Smooth muscle cell of bladder (primary cell): ENCODE data around the gene ISCA1. TPM values are rescaled to one million over a fixed set of nuclear protein-coding genes. Genes with fewer than 3 reads are reported as not detected.

ENCODE experiments used
- total RNA-seq: library from RNA; depleted of rRNA; stranded (reverse); fragments of >200 nt; gene quantifications from 2 replicates; pipeline ENCODE4 v1.2.3, GENCODE V29; 2014

Gene ISCA1
- total RNA-seq: 17.6 and 25.2 TPM in 2 replicates

DNA sequence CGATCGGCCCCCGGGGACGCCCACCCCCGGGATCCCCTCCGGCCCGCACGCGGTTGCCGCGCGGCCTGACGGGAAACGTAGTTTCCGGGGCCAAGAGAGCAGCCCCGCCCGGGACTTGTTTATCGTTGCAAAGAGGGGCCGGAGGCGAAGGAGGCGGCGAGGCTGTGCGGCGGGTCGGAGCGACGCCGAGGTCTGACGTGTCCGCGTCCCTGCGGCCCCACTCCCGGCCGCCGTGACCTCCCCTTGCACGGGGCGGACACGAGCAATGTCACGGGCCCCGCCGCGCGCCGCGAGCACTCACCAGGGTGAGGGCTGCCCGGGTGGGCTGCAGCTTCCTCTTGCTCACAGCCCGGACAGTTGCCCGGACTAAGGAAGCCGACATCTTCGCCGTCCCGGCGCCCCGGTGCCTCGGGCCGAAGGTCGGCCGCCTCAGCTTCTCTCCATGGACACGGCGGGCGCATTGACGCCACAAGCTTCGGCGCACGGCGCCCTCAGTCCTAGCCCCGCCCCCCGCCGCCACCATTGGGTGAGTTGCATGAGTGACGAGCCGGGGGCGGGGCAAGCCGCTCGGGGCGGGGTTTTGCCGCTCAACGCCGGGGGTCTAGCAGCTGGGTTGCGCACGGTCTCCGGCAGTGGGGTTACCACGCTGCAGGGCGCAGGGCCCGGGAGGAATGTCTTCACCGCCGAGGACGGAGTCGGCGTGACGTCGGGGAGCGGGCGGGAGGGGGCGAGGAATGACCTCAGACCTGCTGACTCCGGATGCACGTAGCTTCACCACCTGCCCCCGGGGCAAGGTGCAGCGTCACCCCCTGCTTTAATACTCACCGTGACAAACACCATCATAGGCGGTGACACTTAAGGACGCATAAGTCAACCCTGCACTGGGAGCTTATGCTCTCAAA lies at the start of gene ISCA1:
Gene ISCA1 (minus strand): TSS at position 462 of the 902 bp plus-strand sequence. CDS start 80 bp downstream, at position 382.

GRCh38 chr9:86259557-86259956 lies 22.8 kb downstream of the ISCA1 start, which contains the start of gene C9orf153:
Gene C9orf153, minus strand, starts transcription at chr9:86259657. Its CDS starts 30,054 bp downstream, at chr9:86229603.

Other genes with a start within 250 kb of the ISCA1 start
- gene GOLM1, start 183.0 kb downstream of the ISCA1 start, total RNA-seq: 56.9 and 81.4 TPM in 2 replicates
- gene C9orf153, start 22.9 kb downstream of the ISCA1 start, total RNA-seq: 0.18 and 0.43 TPM in 2 replicates
- gene TUT7, start 71.9 kb upstream of the ISCA1 start, total RNA-seq: 32.0 and 51.9 TPM in 2 replicates